Esophagus squamous epithelium (tissue), 4 donors: ENCODE data around the gene FCHSD1.

Experiments
- POLR2A ChIP-seq, 4 donors: fragments of 450-650 bp; IDR thresholded peaks; one replicate each; pipeline ENCODE4 v1.6.1; 2017; ENCODE audit warnings: antibody characterized with exemption in 4 of 4, mild to moderate bottlenecking in 4 of 4, moderate library complexity in 3 of 4
- TF ChIP-seq, protein P1 (sequence below), 6 experiments: fragments of 450-650 bp in 4 of 6; fragments of 200-600 bp in 2 of 6; sonication (generic) in 2 of 6; IDR thresholded peaks; one replicate each; pipeline ENCODE4 v1.5.1; 2016 to 2019; ENCODE audit warnings: antibody characterized with exemption in 6 of 6, mild to moderate bottlenecking in 4 of 6, moderate library complexity in 4 of 6

DNA sequence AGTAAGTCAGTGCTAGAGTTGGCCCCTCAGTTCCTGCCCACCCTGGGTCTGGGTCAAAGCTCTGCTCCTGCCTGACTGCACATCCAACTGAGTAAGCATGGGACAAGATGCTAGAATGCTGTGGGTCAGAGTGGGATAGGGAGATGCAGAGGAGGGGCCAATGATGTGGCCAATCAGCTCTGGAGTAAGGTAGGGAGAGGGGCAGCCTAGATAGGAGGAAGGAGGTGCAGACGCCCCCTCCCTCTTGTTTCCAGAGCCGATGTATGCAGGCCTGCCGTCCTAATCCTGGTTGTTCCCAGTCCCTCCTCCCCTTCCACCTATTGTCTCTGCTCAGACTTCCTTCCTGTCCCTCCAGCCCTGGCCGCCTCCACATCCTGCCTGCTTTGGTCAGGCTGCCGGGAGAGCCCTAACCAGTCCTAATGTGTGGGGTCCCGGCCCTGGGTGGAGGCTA lies 29.6 kb upstream of the FCHSD1 start:
- TF ChIP-seq POLR2A (IDR thresholded peaks at IDR 0.05): no peak
- TF ChIP-seq, protein P1, sequence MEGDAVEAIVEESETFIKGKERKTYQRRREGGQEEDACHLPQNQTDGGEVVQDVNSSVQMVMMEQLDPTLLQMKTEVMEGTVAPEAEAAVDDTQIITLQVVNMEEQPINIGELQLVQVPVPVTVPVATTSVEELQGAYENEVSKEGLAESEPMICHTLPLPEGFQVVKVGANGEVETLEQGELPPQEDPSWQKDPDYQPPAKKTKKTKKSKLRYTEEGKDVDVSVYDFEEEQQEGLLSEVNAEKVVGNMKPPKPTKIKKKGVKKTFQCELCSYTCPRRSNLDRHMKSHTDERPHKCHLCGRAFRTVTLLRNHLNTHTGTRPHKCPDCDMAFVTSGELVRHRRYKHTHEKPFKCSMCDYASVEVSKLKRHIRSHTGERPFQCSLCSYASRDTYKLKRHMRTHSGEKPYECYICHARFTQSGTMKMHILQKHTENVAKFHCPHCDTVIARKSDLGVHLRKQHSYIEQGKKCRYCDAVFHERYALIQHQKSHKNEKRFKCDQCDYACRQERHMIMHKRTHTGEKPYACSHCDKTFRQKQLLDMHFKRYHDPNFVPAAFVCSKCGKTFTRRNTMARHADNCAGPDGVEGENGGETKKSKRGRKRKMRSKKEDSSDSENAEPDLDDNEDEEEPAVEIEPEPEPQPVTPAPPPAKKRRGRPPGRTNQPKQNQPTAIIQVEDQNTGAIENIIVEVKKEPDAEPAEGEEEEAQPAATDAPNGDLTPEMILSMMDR (IDR thresholded peaks at IDR 0.05): no peak
